Inferior parietal cortex (tissue), 1 donor: ENCODE measurements around the gene MROH7.

Experiments
- DNase-seq: peaks from one replicate; pipeline ENCODE4 v3.0.0-alpha.2; 2016; ENCODE audit errors: extremely low spot score

The MROH7 gene

DNA sequence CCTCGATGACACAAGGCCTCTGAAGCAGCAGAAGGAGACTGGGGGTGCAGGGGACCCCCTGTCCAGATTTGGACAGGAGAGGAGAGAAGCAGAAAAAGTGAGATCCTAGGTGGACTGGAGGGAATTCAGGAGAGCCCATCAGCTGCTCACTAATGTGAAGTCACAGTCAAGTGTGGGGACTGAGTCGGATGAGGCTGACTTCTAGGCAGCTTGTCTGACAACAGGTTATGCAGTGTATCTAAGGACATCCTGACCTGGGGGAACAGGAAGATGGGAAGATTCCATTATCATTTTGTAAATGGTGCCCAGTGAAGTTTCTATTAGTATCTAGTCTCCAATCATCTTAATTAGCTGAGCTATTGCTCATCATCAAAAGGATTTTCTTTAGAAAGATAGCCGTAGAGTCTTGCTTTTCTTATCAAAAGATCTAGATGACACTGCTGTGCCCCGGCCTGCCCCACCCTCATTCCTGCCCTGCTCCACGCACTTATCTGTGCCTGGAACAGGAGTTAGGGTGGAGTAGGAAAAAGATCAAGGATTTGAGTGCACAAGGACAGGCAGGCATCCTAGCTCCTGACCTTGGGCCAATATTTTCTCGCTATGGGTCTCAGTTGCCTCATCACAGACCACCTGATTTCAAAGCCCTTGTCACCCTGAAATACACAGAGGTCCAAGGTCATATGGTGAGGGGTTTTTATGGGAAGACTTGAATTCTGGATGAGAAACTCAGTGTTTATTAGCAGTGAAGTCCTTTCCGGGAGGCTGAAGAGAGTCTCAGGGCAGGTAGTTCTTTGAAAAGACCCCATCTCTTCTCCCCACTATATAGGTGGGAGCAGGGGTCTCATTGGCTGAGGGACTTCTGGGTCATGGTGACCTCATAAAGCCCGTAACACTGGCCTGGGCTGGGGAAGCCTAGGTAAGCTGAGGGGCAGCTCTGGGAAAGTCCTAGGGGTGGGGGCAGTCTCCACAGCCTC is at the start of gene MROH7:
Gene MROH7 (plus strand): TSS at position 924 of the 974 bp plus-strand sequence. CDS start 11,141 bp downstream, outside the sequence.
- DNase-seq = no peak

DNA sequence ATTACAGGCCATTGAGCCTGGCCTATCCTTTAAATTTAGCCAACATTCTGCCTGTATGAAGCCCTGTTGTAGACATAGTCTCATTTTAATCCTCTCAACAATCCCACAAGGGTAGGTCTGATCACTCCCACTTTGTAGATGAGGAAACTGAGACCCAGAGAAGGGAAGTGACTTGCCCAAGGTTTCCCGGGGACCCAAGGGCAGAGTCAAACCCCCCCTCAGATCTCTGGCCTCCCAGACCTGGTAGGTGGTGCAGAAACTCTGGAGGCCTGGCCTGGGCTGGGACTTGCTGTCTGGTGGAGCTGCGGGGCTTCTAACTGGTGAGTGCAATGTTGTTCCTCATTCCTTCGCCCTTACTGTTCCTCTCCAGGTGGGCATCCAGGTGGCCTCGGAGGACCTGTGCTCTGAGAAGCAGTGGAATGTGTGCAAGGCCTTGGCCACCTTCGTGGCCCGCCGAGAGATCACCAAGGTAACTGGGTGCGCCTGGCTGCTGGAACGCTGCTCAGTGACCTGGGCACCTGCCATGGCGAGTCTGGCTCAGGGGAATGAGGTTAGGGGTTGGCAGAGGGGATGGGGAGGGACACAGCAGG is 47.9 kb upstream of the MROH7 start:
- no peak for DNase-seq

DNA sequence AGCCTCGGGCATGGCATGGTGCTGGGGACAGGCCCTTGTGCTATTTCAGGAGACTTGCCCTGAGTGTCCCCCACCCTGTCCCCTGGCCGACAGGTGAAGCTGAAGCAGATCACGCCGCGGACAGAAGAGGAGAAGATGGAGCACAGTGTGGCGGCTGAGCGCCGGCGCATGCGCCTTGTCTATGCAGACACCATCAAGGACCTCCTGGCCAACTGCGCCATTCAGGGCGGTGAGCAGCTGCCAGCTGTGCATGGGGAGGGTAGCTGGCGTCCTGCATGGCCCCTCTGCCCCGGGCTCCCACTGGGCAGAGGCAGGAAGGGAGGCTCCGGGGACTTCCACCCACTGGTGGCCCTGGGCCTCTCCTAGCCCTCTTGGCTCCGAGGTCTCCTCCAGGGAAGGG is 47.1 kb upstream of the MROH7 start:
- DNase-seq = no peak

DNA sequence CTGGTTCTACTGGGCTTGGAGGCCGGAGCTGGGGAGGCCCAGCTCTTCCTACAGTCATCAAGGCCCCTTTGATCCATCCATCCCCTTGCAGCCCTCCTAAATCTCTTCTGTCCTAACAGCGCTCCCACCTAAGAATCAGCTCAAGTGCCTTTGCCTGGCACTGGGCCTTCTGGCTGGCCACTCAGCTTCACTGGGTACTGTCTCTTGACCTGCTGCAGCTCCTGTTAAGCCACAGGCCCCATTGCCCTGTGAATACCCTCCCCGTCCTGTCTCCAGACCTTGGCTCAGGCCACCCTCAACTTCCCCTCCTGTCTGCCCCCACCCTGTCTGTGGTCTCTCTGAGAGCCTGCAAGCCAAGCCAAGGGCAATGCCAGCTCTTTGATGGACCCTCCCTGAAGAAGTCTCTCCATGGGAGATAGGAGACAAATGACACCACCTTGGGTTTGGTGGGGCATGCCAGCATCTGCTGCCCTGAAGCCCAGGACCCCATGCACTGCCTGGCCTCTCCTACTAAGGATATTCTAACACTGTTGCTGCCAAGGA is 45.6 kb upstream of the MROH7 start:
- DNase-seq = no peak

DNA sequence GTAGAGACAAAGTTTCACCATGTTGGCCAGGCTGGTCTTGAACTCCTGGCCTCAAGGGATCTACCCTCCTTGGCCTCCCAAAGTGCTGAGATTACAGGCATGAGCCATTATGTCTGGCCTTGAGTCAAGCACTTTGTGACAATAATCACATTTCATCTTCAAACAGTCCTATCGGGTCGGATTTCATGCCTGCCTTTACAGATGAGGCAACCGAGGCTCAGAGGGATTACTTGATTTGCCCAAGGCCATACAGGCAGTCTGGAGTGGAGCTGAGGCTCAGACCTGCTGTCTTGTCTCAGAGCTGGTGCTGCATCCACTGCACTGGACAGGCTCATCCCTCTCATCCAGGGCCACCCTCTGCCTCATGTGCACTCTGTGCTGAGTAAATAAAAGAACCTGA is 44.8 kb upstream of the MROH7 start:
- no peak for DNase-seq

DNA sequence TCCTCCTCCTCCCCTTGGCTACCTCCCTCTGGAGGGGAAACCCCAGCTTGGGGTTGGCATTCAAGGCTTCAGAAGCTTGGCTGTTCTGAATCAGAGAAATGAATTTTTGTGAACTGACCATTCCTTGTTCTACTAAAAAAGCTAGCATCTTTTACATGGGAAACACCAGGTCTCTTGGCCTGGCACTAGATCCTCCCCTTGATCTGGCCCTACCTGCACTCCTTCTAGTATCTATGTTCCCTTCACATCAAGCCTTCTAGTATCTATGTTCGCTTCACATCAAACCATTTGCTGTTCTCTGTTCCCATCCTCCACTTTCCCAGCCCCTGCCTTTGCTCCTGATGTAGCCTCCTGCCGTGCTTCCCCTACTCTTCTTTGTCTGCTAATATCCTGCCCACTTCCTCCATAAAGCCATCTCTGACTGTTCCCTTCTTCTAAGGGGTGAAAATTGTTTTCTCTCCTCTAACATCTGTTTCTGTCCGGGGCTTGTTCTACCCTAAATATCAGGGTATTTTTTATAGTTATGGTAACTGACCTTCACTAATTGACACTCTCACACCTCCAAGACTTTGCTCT is 44.0 kb upstream of the MROH7 start:
- no peak for DNase-seq

DNA sequence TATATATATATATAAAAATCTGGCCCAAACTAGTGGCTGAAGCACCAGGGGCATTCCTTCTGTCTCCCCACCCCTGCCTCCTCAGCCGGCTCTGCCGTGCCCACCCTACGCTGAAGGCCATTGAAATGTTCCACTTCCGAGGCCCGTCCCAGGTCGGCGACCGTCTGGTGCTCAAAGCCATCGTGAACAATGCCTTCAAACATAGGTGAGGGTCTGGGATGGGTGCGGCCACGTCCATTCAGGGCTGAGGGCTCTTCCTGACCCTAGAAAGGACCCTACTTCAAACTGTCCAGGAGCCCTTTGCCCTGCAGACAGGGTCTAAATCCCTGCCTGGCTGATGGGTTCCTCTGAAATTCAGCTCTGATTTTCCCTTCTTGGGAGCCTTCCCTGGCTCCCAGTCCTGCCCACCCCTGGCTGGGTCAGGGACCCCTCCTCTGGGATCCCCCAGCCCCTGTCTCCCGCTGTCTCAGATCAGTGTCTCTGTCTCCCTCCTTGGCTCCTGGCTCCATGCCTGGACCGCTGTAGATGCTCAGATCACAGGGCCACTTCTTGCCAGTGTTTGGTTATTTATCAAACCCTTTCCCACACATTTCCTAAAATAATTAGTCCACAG is 42.3 kb upstream of the MROH7 start:
- DNase-seq = no peak

DNA sequence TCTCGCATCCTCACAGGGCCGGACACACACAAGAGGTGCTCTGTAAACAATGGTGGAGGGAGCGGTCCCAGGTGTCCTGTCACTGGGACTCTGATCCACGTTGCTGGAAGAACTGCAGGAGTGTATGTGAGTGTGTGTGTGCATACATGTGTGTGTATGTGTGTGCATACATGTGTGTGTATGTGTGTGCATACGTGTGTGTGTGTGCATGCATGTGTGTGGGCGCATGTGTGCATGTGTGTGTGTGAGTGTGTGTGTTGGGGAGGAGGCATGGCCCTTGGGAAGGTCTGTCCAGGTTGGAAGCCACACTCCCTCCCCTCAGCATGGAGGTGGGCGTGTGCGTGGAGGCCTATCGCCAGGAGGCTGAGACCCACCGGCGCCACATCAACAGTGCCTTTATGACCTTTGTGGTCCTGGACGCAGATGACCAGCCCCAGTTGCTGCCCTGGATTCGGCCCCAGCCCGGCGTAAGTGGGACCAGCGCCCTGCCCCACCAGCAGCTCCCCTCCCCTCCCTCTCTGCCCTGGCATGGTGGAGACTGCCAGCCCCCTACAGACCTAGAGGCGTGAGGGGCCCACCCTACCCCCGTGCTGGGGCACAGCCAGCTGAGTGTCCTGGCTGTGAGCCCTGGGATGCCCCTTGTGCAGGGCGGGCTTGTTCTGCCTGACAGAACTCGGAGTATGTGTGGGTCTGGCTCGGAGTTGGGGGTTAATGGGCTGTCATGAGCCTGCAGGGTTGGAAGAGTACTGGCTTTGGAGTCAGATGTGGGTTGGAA is 40.5 kb upstream of the MROH7 start:
- no peak for DNase-seq

DNA sequence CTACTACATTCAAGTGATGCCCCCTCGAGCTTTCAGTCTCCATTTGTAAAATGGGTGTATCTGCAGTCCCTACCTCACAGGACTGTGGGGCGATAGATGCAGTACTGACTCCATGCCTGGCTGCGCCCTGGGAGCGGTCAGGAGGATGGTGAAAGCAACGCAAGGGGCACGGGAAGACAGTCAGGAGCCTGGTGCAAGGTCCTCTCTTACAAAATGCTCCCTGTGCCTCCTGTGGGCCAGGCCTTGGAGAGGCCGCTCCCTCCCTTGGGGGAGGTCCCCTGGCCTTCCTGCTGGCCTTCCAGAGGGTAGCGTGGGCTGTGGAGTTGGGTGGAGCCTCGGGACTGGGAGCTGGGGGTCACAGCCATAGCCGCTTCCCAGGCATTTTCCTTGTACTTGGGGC is 39.9 kb upstream of the MROH7 start:
- no peak for DNase-seq

DNA sequence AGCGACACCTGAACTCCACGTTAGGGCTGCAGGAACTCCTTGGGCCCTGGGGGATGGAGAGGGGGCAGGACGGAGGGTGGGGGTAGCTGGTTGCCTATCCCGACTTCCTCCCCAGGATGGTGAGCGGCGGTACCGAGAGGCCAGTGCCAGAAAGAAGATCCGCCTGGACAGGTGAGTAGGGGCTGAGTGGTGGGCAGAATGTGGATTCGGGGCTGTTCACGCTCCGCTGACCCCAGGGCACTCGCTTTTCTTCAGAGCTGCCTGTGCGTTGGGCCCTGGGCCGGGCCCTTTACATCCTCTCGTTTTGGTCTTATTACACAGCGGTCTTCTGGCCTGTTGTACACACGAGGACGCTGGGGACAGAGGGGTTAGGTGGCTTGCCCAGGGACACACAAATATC is 39.0 kb upstream of the MROH7 start:
- DNase-seq = no peak

DNA sequence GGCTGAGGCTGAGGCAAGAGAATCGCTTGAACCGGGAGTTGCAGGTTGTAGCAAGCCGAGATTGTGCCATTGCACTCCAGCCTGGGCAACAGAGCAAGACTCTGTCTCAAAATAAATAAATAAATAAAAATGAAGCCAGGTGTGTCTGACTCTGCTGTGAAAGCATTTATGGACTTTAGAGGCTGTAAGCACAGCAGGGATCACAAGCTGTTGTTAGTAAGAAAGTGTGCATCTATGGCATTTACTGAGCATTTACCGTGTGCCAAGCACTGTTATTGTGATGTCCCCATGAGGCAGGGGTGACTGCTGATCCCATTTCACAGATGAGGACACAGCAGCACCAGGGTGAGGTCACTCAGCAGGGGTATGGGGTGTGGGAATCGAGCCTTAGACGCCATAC is 38.3 kb upstream of the MROH7 start:
- DNase-seq = no peak

DNA sequence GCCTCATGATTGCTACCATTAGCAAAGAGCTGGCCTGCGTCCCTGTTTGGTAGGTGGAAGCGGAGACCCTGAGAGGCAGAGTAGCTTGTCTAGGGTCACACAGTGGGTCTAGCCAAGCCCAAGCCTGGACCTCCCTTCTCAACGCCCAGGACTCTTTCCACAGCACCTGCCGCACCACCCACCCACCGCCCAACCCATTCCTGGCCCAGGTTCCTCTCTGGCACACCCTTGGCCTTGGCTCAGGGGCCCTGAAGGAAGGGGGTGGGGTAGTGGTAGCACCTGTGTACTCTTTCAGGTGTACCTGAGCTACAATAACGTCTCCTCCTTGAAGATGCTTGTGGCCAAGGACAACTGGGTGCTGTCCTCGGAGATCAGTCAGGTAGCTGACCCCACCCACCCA is 37.5 kb upstream of the MROH7 start:
- DNase-seq = no peak

DNA sequence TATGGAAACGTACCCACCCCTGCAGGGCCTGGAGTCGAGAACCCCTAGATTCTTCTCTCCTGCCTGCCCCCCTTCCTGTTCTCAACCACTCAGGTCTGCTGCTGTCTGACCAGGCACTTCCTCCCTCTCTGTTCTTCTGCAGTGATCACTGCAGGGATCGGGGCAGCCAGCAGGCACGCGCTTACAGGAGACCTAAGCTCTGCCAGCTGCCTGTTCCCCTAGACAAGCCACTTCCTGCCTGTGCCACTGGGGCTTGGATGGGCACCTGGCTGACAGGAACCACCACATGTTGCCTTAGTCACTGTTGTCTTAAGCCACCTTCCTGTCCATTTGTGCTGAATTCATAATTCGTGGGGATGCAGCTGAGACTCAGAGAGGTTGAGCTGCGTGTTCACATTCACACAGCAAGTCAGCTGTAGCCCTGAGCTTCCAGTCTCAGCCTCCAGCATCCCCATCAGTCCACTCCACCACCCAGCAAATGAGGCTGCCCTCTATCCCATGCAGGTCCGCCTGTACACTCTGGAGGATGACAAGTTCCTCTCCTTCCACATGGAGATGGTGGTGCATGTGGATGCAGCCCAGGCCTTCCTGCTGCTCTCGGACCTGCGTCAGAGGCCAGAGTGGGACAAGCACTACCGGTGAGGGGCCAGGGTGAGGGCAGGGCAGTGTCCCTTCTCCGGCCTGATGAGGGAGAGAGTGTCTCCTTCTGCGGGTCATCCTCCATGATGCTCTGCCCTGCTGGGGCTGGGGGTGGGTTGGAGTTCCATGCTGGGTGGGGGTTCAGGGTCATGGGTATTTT is 36.8 kb upstream of the MROH7 start:
- DNase-seq = no peak

DNA sequence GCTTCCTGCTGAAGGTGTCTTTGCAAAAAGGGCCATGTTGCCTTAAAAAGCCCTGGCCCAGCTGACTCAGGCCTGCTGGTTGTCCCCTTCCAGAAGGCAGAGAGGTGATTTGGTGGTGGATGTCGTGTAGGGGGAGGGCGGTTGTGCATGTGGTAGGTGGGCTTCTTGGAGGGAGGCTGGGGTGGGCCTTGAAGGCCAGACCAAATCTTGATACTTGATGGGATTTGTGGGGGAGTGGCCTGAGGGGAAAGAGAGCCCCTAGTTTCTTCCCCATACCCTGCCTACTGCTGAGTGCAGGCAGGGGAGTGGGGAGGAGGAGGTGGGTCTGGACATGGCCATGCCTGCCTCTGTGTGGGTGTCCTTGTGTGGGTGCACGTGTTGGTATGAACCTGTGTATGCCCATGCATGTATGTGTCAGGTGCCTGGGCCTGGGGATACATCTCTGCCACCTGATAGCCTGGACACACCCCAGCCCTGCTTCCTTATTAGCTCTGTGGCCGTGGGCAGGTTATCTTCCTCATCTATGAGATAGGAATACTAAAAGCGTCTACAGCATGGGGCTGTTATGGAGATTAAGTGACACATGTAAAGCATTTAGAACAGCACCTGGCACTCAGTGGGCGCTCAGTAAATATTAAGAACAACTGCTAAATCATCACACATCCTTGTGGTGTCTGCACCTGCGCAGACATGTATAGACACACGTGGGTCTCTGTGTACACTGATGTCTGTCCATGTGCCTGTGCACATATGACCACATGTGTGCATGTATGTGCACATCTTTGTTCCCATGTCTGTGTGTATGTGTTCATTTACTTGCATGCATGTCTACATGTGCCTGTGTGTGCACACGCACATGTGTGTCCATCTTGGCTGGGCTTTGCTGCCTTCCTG is 35.2 kb upstream of the MROH7 start:
- no peak for DNase-seq

DNA sequence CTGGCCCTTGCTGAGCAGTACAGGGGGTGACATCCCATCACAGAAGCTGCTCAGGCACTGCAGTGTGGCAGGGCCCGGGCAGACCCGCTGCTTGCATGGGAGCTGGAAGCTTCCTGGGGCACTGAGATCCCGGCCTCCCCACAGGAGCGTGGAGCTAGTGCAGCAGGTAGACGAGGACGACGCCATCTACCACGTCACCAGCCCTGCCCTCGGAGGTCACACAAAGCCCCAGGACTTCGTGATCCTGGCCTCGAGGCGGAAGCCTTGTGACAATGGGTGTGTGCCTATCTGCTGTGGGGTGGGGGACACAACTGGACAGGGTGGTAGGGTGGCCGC is 34.6 kb upstream of the MROH7 start:
- no peak for DNase-seq

DNA sequence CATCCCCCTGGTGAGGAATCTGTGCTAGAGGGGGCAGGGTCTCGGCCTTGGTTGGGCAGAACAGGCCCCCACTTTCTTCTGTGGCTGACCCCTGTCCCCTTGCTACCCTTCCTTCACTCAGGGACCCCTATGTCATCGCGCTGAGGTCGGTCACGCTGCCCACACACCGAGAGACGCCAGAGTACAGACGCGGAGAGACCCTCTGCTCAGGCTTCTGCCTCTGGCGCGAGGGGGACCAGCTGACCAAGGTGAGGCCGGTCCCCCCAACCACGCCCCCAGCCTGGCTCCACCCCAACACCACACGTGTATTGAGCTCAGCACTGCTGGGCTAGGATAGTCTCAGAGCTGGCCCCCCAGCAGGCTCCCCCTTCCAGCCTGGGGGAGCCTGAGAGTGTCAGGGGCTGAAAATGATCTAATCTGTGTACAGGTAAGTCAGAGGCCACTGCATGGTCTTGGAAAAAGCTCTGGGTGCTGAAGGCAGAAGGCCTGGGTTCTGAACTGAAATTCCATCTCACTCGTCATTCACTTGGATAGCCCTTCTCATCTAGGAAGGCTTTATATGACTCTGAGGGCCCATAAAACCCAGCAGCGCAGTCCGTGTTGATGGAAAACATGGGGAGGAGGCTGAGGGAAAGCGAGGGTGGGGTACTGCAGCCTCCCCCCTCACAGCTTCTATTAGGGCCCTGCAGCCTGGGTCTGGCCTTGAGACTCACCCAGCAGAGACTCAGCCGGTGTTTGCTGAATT is 33.6 kb upstream of the MROH7 start:
- no peak for DNase-seq

DNA sequence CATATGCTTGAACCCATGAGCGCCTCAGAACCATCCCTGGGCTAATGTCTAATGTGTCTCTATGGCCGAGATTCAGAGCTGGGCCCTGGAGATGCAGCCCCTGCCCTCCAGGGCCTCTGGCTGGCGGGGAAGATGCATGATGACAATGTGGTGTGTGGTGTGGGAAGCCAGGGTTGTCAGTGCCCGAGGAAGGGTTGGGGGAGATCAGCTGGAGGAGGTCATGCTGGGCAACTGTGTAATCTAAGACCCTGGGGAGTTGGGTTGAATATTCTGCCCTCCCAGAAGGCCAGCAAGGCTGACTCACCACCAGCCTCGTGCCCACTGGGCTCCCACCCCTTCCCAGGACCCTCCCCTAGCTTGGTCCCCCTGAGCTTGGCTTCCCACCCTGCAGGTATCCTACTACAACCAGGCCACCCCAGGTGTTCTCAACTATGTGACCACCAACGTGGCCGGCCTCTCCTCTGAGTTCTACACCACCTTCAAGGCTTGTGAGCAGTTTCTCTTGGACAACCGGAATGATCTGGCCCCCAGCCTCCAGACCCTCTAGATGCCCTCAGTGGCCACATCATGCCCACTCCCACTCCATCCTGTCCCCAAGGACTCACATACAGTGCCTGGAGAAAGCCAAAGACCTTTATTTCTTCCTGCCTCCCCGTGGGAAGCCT is 32.9 kb upstream of the MROH7 start:
- no peak for DNase-seq

DNA sequence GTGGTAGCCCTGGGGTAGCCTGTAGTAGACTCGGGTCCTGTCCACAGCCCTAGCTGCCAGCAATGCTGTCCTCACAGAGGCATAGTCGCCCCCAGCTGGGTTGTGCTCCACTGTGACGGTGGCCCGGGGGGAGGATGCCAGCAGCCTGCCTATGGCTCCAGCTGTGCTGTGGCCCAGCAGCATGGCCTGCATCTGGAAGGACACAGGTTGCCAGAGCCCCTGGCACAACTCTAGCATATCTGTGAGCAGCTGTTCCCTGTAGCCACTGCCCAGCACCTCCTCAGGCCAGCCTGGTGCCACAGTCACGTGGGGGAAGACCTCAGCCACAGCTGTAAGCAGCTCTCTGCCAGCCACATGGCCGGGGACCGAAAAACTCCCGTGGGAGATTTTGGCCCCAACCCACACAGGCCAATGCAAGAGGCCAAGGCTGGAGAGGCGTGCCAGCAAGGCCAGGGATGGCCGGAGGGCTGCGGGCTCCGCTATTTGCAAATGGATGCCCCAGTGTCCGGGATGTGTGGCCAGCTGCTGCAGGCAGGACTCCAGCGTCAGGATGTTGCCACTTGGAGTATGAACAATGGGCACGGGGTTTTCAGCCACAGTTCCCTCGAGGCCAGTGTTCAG is 32.2 kb upstream of the MROH7 start:
- peak; percentile 4 for DNase-seq
